ENCODE measurements around the gene FOXA1. TPM values are rescaled to one million over a fixed set of nuclear protein-coding genes. Genes with fewer than 3 reads are reported as not detected.
A peak's percentile ranks its signal among the peaks of the same experiment; 100 is the strongest.

FOXA1 gene
- total RNA-seq, 2 experiments from 2014 or later: 0.12 to 0.19 TPM

GRCh38 chr14:37599507-37600368 is 4.7 kb upstream of the FOXA1 start:
- no peak overlapping the region for H3K4me3 Mint-ChIP-seq
- H3K4me1 Mint-ChIP-seq (ENCODE audit: low read depth): peaks cover 27% of the 10 kb centered on the region
- DNase-seq: no peak
- POLR2A ChIA-PET: no interaction called here
- intact Hi-C loops (cut with micrococcal nuclease): loop anchor here (5.0 to 10.0 kb wide), 6 partner anchors 475 to 1282 kb away; partner anchors contain the start of gene NKX2-8
- CTCF ChIA-PET: no interaction called here
- peaks cover 79% of the 10 kb centered on the region for H3K27me3 Mint-ChIP-seq
- H3K27ac Mint-ChIP-seq: no peak overlapping the region
- peaks cover 6% of the 10 kb centered on the region for H3K9me3 Mint-ChIP-seq
- H3K36me3 Mint-ChIP-seq: peaks cover 9% of the 10 kb centered on the region

- H3K4me1 Mint-ChIP-seq (ENCODE audit: low read depth): peaks cover 31% of the 10 kb centered on the region
- H3K4me3 Mint-ChIP-seq: no peak overlapping the region
- ChIA-PET POLR2A (no interaction called here), CTCF (no interaction called here)
- H3K9me3 Mint-ChIP-seq: peaks cover 10% of the 10 kb centered on the region
- peaks cover 13% of the 10 kb centered on the region for H3K36me3 Mint-ChIP-seq
- intact Hi-C loops (cut with micrococcal nuclease): loop anchor here (5.0 to 10.0 kb wide), 6 partner anchors 476 to 1282 kb away; partner anchors contain the start of gene NKX2-8
- H3K27me3 Mint-ChIP-seq: peaks cover 84% of the 10 kb centered on the region
- no peak overlapping the region for H3K27ac Mint-ChIP-seq
- DNase-seq: no peak
These were observed 3.9 kb upstream of the FOXA1 start for GRCh38 chr14:37598747-37599506.

- no peak for DNase-seq
- ChIA-PET POLR2A (no interaction called here), CTCF (interaction anchor here (0.7 kb wide), 1 partner anchor 15 kb away, joined by 3 read pairs; no protein-coding TSS in a partner anchor)
- Mint-ChIP-seq H3K27ac (no peak overlapping the region), H3K9me3 (peaks cover 10% of the 10 kb centered on the region), H3K4me3 (no peak overlapping the region), H3K27me3 (peaks cover 82% of the 10 kb centered on the region), H3K36me3 (peaks cover 13% of the 10 kb centered on the region), H3K4me1 (ENCODE audit: low read depth) (peaks cover 32% of the 10 kb centered on the region)
- intact Hi-C loops (cut with micrococcal nuclease): loop anchor here (5.0 to 10.0 kb wide), 6 partner anchors 477 to 1281 kb away; partner anchors contain the start of gene NKX2-8
These were observed 3.1 kb upstream of the FOXA1 start for GRCh38 chr14:37597914-37598746.

GRCh38 chr14:37597538-37597913 is 2.5 kb upstream of the FOXA1 start:
- peaks cover 19% of the 10 kb centered on the region for H3K36me3 Mint-ChIP-seq

GRCh38 chr14:37596790-37597472 is 1.9 kb upstream of the FOXA1 start:
- Mint-ChIP-seq H3K27me3 (peaks cover 82% of the 10 kb centered on the region), H3K4me3 (no peak overlapping the region), H3K36me3 (peaks cover 22% of the 10 kb centered on the region), H3K9me3 (peaks cover 7% of the 10 kb centered on the region), H3K4me1 (ENCODE audit: low read depth) (peaks cover 35% of the 10 kb centered on the region), H3K27ac (no peak overlapping the region)
- DNase-seq: no peak
- intact Hi-C loops (cut with micrococcal nuclease): loop anchor here (1.0 to 10.0 kb wide), 7 partner anchors 12 to 1280 kb away; partner anchors contain the start of gene NKX2-8
- ChIA-PET POLR2A (no interaction called here), CTCF (interaction anchor here (0.6 to 0.7 kb wide), 3 partner anchors 14 to 958 kb away, joined by 3 read pairs; no protein-coding TSS in a partner anchor)

More at GRCh38 chr14:37597538-37597913, 2.5 kb upstream of the FOXA1 start:
- intact Hi-C loops (cut with micrococcal nuclease): loop anchor here (5.0 to 10.0 kb wide), 6 partner anchors 477 to 1280 kb away; partner anchors contain the start of gene NKX2-8
- no peak overlapping the region for H3K4me3 Mint-ChIP-seq
- H3K4me1 Mint-ChIP-seq (ENCODE audit: low read depth): peaks cover 35% of the 10 kb centered on the region
- no peak overlapping the region for H3K27ac Mint-ChIP-seq
- DNase-seq: no peak
- CTCF ChIA-PET: interaction anchor here (0.6 to 0.7 kb wide), 2 partner anchors 16 to 958 kb away, joined by 3 read pairs; no protein-coding TSS in a partner anchor
- peaks cover 7% of the 10 kb centered on the region for H3K9me3 Mint-ChIP-seq
- POLR2A ChIA-PET: no interaction called here
- H3K27me3 Mint-ChIP-seq: peaks cover 82% of the 10 kb centered on the region

- Mint-ChIP-seq H3K27ac (peak overlapping the region; percentile 35), H3K4me3 (peak overlapping the region; percentile 64), H3K9me3 (peaks cover 9% of the 10 kb centered on the region), H3K27me3 (peaks cover 78% of the 10 kb centered on the region), H3K36me3 (peaks cover 24% of the 10 kb centered on the region), H3K4me1 (ENCODE audit: low read depth) (peaks cover 35% of the 10 kb centered on the region)
- DNase-seq: peak; percentile 88
- intact Hi-C loops (cut with micrococcal nuclease): loop anchor here (1.0 to 10.0 kb wide), 7 partner anchors 11 to 1279 kb away; partner anchors contain the start of gene NKX2-8
- POLR2A ChIA-PET: no interaction called here
- CTCF ChIA-PET: interaction anchor here (0.6 kb wide), 1 partner anchor 192 kb away, joined by 3 read pairs; no protein-coding TSS in a partner anchor
These were observed 966 bp upstream of the FOXA1 start for GRCh38 chr14:37595809-37596621.

GRCh38 chr14:37594238-37594970 is 645 bp downstream of the FOXA1 start:
- intact Hi-C loops (cut with micrococcal nuclease): loop anchor here (1.0 to 10.0 kb wide), 5 partner anchors 280 to 1077 kb away; partner anchors contain the start of gene NKX2-8
- Mint-ChIP-seq H3K27me3 (peaks cover 73% of the 10 kb centered on the region), H3K36me3 (peaks cover 28% of the 10 kb centered on the region), H3K9me3 (peaks cover 10% of the 10 kb centered on the region), H3K4me3 (peak overlapping the region; percentile 51), H3K27ac (peak overlapping the region; percentile 10), H3K4me1 (ENCODE audit: low read depth) (peaks cover 31% of the 10 kb centered on the region)
- CTCF ChIA-PET: no interaction called here
- DNase-seq: peak; percentile 68
- POLR2A ChIA-PET: no interaction called here

- Mint-ChIP-seq H3K36me3 (peaks cover 23% of the 10 kb centered on the region), H3K27me3 (peaks cover 73% of the 10 kb centered on the region), H3K9me3 (peaks cover 9% of the 10 kb centered on the region), H3K4me1 (ENCODE audit: low read depth) (peaks cover 24% of the 10 kb centered on the region), H3K27ac (no peak overlapping the region), H3K4me3 (peak overlapping the region; percentile 51)
- no peak for DNase-seq
- ChIA-PET CTCF (no interaction called here), POLR2A (no interaction called here)
- intact Hi-C loops (cut with micrococcal nuclease): loop anchor here (1.0 to 10.0 kb wide), 5 partner anchors 281 to 1076 kb away; partner anchors contain the start of gene NKX2-8
These were observed 1.4 kb downstream of the FOXA1 start for GRCh38 chr14:37593511-37594237.

GRCh38 chr14:37592482-37593408 is 2.3 kb downstream of the FOXA1 start:
- Mint-ChIP-seq H3K27ac (no peak overlapping the region), H3K36me3 (peaks cover 26% of the 10 kb centered on the region), H3K4me3 (no peak overlapping the region), H3K9me3 (peaks cover 7% of the 10 kb centered on the region), H3K4me1 (ENCODE audit: low read depth) (peaks cover 19% of the 10 kb centered on the region), H3K27me3 (peaks cover 72% of the 10 kb centered on the region)
- ChIA-PET POLR2A (no interaction called here), CTCF (no interaction called here)
- intact Hi-C loops (cut with micrococcal nuclease): loop anchor here (5.0 to 10.0 kb wide), 3 partner anchors 482 to 1075 kb away; partner anchors contain the start of gene NKX2-8
- DNase-seq: no peak
